Hindlimb muscle (tissue), 1 donor: ENCODE results near the gene CCDC86. TPM values are rescaled to one million over a fixed set of nuclear protein-coding genes. Genes with fewer than 3 reads are reported as not detected.

Experiments used
- DNase-seq: peaks from one replicate; pipeline ENCODE4 v3.0.0-alpha.2; 2013
- polyA plus RNA-seq: library from polyadenylated mRNA; unstranded; fragments of 120-200 nt; gene quantifications from one replicate; pipeline ENCODE4 v1.2.1, GENCODE V29; 2013; ENCODE audit not compliant: insufficient read length

Gene CCDC86
- polyA plus RNA-seq, 1 donor, result 22.6 TPM

GRCh38 chr11:60831501-60832079, 10.3 kb upstream of the CCDC86 start:
- no peak for DNase-seq

- no peak for DNase-seq
These were observed 7.0 kb upstream of the CCDC86 start for GRCh38 chr11:60834742-60835533.

- DNase-seq, result no peak
These were observed 6.4 kb upstream of the CCDC86 start for GRCh38 chr11:60835534-60835846.

GRCh38 chr11:60836866-60837515, 4.9 kb upstream of the CCDC86 start:
- no peak for DNase-seq

- no peak for DNase-seq
These were observed 3.8 kb upstream of the CCDC86 start for GRCh38 chr11:60838132-60838531.

- peak; percentile 73 for DNase-seq
These were observed 1.2 kb upstream of the CCDC86 start for GRCh38 chr11:60840470-60841430.

- DNase-seq, result no peak
These were observed 1.0 kb downstream of the CCDC86 start for GRCh38 chr11:60842668-60843600.

GRCh38 chr11:60844045-60844869, 2.3 kb downstream of the CCDC86 start:
- no peak for DNase-seq

- no peak for DNase-seq
These were observed 2.9 kb downstream of the CCDC86 start for GRCh38 chr11:60844870-60845221.

- DNase-seq, result no peak
These were observed 3.4 kb downstream of the CCDC86 start for GRCh38 chr11:60845338-60845737.

- no peak for DNase-seq
These were observed 5.4 kb downstream of the CCDC86 start for GRCh38 chr11:60847281-60847680.

- DNase-seq, result no peak
These were observed 6.0 kb downstream of the CCDC86 start for GRCh38 chr11:60847896-60848295.

- no peak for DNase-seq
These were observed 6.8 kb downstream of the CCDC86 start for GRCh38 chr11:60848714-60849151.

- no peak for DNase-seq
These were observed 8.0 kb downstream of the CCDC86 start for GRCh38 chr11:60849641-60850520.

- no peak for DNase-seq
These were observed 9.6 kb downstream of the CCDC86 start for GRCh38 chr11:60851327-60852104.

- no peak for DNase-seq
These were observed 10.4 kb downstream of the CCDC86 start for GRCh38 chr11:60852117-60852981.
